IPS-18a (cell line): ENCODE data around the gene SLC17A3.

ENCODE experiments used
- H3K27ac ChIP-seq: one replicate; pipeline ENCODE4 v1.5.1; 2013; ENCODE audit warnings: low read length
- H3K27me3 ChIP-seq: one replicate; pipeline ENCODE4 v1.6.1; 2013; ENCODE audit warnings: mild to moderate bottlenecking, low read length; ENCODE audit not compliant: control insufficient read depth, insufficient read depth
- H3K36me3 ChIP-seq: one replicate; pipeline ENCODE4 v1.6.1; 2013; ENCODE audit warnings: low read depth, low read length; ENCODE audit not compliant: control insufficient read depth
- H3K4me1 ChIP-seq: one replicate; pipeline ENCODE4 v1.6.1; 2013; ENCODE audit warnings: low read depth, low read length; ENCODE audit not compliant: control insufficient read depth
- H3K4me3 ChIP-seq: one replicate; pipeline ENCODE4 v1.5.1; 2013; ENCODE audit warnings: low read length
- H3K9ac ChIP-seq: one replicate; pipeline ENCODE4 v1.6.1; 2013; ENCODE audit warnings: mild to moderate bottlenecking, low read length, moderate library complexity
- H3K9me3 ChIP-seq: one replicate; pipeline ENCODE4 v1.6.1; 2013; ENCODE audit warnings: low read depth, low read length; ENCODE audit not compliant: control insufficient read depth

The SLC17A3 gene, protein sequence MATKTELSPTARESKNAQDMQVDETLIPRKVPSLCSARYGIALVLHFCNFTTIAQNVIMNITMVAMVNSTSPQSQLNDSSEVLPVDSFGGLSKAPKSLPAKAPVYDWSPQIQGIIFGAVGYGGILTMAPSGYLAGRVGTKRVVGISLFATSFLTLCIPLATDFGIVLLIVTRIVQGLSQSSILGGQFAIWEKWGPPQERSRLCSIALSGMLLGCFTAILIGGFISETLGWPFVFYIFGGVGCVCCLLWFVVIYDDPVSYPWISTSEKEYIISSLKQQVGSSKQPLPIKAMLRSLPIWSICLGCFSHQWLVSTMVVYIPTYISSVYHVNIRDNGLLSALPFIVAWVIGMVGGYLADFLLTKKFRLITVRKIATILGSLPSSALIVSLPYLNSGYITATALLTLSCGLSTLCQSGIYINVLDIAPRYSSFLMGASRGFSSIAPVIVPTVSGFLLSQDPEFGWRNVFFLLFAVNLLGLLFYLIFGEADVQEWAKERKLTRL

DNA sequence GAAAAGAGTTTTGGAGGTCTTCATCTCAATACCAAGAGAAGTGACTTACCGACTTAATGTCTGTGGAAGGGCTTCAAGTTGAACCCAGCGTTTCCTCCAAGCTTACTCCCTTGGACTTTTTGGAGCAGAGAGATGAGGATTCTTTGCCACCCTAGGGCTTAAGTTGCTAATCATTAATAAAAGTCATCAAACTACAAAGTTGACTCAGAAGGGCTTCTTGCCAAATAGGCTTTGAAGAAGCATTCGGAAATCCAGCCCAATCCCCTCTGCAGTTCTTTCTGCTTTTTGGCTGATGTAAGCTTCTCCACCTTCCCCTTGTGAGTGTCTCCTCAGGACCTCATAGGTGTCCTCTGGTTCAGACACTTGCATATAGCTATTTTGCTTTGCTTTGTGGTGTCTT lies at the start of gene SLC17A3:
Gene SLC17A3, minus strand, starts transcription at position 126 of the 400 bp plus-strand sequence. CDS start 5,856 bp downstream, outside the sequence.
- Histone ChIP-seq H3K9me3 (no peaks in the 10 kb centered on the region), H3K4me3 (no peak within 1 kb of the TSS), H3K36me3 (no peaks in the 10 kb centered on the region), H3K27me3 (no peaks in the 10 kb centered on the region), H3K9ac (no peak within 1 kb of the TSS), H3K4me1 (no peaks in the 10 kb centered on the region), H3K27ac (no peak within 1 kb of the TSS)

DNA sequence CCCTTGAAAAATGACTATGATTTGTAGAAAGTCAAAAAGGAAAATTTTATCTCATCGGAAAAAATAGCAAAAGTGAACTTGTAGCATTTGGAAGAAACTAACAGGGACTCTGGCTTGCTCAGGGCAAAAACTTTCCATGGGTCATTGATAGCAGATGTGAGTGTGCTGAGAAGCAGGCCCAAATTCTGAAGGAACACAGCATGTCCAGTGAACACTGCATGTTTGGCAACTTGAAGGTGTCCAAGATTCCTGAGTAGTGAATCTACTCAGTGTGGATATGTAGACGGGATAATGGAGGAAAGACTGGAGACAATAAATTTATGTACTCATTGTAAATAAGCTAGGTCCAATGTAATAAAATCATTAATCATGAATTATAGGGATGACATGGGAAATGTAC lies 48.3 kb upstream of the SLC17A3 start:
- H3K4me1 ChIP-seq: no peaks in the 10 kb centered on the region
- H3K27me3 ChIP-seq: no peaks in the 10 kb centered on the region
- H3K27ac ChIP-seq: no peak overlapping the region
- H3K9me3 ChIP-seq: no peaks in the 10 kb centered on the region
- H3K36me3 ChIP-seq: no peaks in the 10 kb centered on the region
- H3K4me3 ChIP-seq: no peak overlapping the region
- no peak overlapping the region for H3K9ac ChIP-seq

DNA sequence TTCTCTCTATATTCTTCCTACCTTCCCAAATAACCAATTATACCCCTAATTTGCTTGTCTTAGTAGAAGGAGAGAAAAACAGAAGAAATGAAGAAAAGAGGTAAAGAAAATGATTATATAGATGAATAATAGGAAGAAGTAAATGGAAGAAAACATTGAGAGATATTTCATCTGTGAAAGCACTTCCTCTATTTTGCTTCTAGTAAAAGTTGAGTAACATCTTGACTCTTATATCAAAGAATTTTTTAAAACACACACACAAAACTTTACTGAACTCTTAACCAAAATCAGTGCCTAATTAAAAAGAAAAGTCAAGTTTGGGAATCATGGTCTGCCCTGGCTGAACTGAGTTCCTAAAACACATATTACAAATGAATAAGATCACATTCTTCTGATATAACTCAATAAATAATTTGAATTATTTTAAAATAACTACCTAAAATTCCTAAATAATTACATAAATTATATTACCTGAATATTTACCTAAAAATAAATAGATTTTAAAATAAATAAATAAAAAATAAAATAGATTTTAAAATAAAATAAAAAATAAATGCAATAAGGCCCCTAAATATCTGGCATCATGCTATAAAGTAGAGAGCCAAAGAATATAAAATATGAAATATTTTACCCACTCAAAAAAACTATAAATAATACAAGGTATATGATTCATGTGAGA lies 47.6 kb upstream of the SLC17A3 start:
- Histone ChIP-seq H3K36me3 (no peaks in the 10 kb centered on the region), H3K4me1 (no peaks in the 10 kb centered on the region), H3K9me3 (no peaks in the 10 kb centered on the region), H3K4me3 (no peak overlapping the region), H3K27me3 (no peaks in the 10 kb centered on the region), H3K9ac (no peak overlapping the region), H3K27ac (no peak overlapping the region)

DNA sequence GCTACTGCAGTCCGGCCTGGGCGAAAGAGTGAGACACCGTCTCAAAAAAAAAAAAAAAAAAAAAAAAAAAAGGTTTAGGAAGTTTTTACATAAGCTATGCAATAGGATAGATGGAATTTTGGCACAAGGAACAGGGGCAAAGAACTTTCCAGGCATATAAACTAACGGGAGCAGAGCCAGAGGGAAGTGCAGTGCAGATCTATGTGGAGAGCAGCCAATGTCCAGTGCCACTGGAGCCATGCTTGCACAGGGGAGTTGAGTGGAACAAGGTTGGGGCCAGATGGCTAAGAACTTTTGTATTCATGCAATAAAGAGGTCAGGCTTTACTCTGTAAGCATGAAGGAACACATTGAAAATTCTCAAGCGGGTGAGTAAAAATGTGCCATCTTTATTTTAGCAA lies 45.6 kb upstream of the SLC17A3 start:
- H3K36me3 ChIP-seq: no peaks in the 10 kb centered on the region
- H3K9ac ChIP-seq: no peak overlapping the region
- H3K4me1 ChIP-seq: no peaks in the 10 kb centered on the region
- H3K27ac ChIP-seq: no peak overlapping the region
- H3K9me3 ChIP-seq: no peaks in the 10 kb centered on the region
- H3K4me3 ChIP-seq: no peak overlapping the region
- no peaks in the 10 kb centered on the region for H3K27me3 ChIP-seq

DNA sequence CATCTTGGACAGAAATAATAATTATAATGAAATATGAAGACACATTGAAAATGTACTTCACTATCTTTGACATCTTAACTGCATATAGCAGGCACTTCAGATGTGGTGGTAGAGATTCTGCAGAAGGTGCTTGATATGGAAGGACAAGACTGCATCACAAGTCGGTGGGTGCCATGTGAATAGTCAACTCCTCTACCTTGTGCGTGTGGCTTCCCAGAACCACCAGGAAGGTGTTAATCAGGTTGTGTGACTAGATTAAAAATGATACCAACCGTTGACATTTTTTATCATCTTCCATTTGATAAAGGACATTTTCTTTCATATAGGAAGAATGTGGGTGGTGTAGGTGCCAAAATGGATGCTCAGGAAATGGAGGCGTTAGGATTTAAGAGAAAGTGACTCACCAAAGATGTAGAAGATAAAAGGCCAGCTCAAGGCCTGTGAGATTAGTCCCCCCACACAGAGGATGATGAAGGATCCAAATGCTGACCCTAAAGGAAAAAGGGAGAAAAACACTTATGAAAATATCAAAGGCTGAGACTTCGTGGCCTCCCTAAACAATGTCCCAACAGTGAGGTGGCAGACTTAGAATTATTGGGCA lies 44.1 kb upstream of the SLC17A3 start:
- Histone ChIP-seq H3K9me3 (no peaks in the 10 kb centered on the region), H3K36me3 (no peaks in the 10 kb centered on the region), H3K4me1 (no peaks in the 10 kb centered on the region), H3K27ac (no peak overlapping the region), H3K27me3 (no peaks in the 10 kb centered on the region), H3K9ac (no peak overlapping the region), H3K4me3 (no peak overlapping the region)

DNA sequence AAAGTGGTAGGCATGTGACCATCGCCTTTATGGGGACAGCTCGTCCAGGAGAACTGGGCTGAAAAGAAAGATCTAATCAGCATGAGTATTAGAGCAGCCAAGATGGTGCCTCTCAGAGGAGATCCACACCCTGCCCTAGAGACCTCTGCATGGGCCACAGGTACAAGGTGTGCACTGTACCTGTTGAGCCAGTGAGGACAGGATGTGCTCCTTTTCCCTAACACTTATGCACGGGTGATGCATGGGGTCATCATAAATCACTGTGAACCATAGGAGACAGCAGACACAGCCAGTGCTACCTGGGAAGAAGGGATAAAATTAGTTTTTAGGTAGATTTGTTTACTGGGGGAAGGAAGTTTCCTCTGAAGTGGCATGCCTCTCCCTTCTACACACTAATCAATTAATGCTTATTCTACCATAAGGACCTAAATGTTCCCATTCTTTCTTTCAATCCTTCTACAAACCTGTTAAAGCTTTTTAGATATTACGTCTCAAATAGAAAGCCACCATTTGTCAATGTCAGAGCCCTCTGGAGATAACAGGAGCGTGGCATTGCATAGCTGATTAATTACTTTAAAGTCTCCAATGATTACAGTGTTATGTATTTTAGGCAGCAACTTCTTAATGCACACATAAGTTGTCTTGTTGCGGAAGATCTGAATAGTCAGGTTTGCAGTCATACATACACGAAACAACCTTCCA lies 42.9 kb upstream of the SLC17A3 start:
- no peaks in the 10 kb centered on the region for H3K9me3 ChIP-seq
- H3K27me3 ChIP-seq: no peaks in the 10 kb centered on the region
- no peaks in the 10 kb centered on the region for H3K36me3 ChIP-seq
- no peak overlapping the region for H3K27ac ChIP-seq
- H3K9ac ChIP-seq: no peak overlapping the region
- H3K4me3 ChIP-seq: no peak overlapping the region
- no peaks in the 10 kb centered on the region for H3K4me1 ChIP-seq

DNA sequence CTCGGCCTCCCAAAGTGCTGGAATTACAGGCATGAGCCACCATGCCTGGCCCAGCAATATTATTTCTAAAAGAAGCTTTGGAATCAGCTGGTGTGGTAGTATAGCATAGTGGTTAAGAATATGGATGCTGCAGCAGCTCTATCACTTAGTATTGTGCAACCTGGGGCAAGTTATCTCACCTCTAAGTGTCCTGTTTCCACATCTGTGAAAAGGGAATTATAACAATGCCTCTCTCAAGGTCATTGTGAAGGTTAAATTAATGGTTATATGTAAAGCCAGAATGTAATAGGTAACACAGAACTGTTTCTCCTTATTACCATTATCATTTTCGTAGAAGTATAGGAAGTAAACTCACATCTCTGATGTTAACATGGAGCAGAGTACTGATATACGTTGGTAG lies 42.3 kb upstream of the SLC17A3 start:
- no peaks in the 10 kb centered on the region for H3K36me3 ChIP-seq
- no peak overlapping the region for H3K27ac ChIP-seq
- no peaks in the 10 kb centered on the region for H3K9me3 ChIP-seq
- H3K27me3 ChIP-seq: no peaks in the 10 kb centered on the region
- no peak overlapping the region for H3K9ac ChIP-seq
- no peak overlapping the region for H3K4me3 ChIP-seq
- no peaks in the 10 kb centered on the region for H3K4me1 ChIP-seq

DNA sequence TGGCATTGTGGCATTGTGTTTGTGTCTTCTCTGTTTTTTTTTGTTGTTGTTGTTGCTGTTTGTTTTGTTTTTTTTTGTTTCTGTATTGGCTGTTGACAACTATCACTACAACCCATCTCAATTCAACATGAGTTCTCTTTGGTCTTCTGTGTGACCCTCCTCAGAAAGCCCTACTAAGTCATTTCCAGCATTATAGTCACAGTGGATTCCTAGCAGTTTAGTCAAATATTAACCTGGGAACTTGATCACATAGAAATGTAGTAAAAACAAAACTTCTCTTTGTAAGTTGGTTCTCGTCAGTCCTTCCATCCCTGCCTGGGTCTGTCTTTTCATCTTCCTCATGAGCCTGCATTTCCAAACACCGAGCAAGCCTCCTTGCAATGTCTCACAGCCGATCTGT lies 39.7 kb upstream of the SLC17A3 start:
- H3K27me3 ChIP-seq: no peaks in the 10 kb centered on the region
- H3K4me1 ChIP-seq: no peaks in the 10 kb centered on the region
- no peak overlapping the region for H3K27ac ChIP-seq
- H3K9me3 ChIP-seq: no peaks in the 10 kb centered on the region
- H3K9ac ChIP-seq: no peak overlapping the region
- no peak overlapping the region for H3K4me3 ChIP-seq
- H3K36me3 ChIP-seq: no peaks in the 10 kb centered on the region

DNA sequence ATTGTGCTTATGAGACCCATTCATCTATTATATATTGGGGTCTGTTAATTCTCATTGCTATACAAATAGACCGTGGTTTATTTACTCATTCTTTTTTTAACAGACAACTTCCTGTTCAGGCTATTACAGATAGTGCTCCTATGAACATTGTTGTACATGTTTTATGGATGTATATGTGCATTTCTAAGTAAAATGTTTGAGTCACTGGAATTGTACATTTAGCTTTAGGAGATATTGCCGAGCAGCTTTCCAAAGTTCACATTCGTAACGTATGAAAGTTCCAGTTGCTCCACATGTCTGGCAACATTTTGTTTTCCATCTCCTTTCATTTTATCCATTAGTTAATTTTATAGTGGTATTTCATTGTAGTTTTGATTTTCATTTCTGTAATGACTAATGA lies 37.3 kb upstream of the SLC17A3 start:
- H3K27ac ChIP-seq: no peak overlapping the region
- no peak overlapping the region for H3K4me3 ChIP-seq
- no peaks in the 10 kb centered on the region for H3K9me3 ChIP-seq
- no peaks in the 10 kb centered on the region for H3K4me1 ChIP-seq
- no peak overlapping the region for H3K9ac ChIP-seq
- no peaks in the 10 kb centered on the region for H3K36me3 ChIP-seq
- H3K27me3 ChIP-seq: no peaks in the 10 kb centered on the region

DNA sequence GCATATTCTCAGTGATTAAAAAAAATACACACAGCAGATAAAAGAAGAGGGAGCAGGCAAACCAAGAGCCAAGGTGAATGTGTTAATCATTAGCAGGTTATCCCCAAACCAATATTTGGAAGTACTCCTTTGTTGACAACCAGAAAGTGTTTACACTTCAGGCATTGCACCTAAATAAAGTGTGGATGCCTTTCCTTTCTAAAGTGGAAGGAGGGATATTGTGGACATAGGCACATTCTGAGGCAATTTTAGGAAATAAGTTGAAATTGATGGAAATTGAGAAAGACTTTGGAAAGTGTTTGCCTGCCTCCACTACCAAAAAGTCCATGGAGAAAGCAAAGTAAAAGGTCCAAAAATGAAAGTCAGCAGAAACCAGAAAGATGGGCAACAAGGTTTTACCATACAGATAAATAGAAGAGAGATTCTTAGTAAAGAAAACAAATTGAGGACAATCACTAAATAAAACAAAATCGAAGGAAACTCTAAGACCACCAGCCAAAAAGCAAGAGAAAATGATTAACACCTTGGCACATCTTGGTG lies 33.5 kb upstream of the SLC17A3 start:
- H3K36me3 ChIP-seq: no peaks in the 10 kb centered on the region
- H3K27ac ChIP-seq: no peak overlapping the region
- no peaks in the 10 kb centered on the region for H3K4me1 ChIP-seq
- no peak overlapping the region for H3K4me3 ChIP-seq
- H3K27me3 ChIP-seq: no peaks in the 10 kb centered on the region
- H3K9me3 ChIP-seq: no peaks in the 10 kb centered on the region
- H3K9ac ChIP-seq: no peak overlapping the region

DNA sequence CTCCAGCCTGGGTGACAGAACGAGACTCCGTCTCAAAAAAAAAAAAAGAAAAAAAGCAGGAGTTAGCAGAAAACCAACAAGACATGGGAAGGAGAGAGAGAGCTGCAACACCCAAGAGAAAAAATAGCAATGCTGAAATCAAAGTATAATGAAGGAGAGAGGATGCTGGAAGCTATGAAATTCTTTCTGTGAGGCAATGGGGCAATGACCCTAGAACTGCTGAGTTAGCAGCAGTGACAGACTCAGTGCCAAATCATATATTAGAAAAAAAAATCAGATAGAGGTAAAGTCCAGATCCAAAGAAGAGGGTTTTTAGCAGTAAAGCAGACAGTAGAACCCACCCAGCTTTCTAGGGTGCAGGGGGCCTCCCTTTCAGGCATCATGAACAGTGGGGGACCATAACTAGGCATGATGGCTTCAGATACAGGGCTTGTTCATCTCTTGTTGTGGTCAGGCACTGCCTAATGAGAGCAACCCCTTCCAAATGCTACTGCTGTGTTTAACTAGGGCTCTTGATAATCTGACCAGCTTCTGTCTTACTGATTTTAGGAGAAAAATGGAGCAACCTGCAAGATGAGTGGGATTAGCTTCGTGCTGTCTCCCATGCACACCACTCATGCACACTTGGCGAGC lies 29.5 kb upstream of the SLC17A3 start:
- Histone ChIP-seq H3K9me3 (no peaks in the 10 kb centered on the region), H3K36me3 (no peaks in the 10 kb centered on the region), H3K27ac (no peak overlapping the region), H3K4me1 (peaks cover 17% of the 10 kb centered on the region), H3K4me3 (no peak overlapping the region), H3K27me3 (no peaks in the 10 kb centered on the region), H3K9ac (no peak overlapping the region)
